Ectodermal cell (in vitro differentiated cells): ENCODE results near the gene BMP10. TPM values are rescaled to one million over a fixed set of nuclear protein-coding genes. Genes with fewer than 3 reads are reported as not detected.

ENCODE experiments used
- H3K27ac ChIP-seq: 2 replicates; pipeline ENCODE4 v1.7.0; 2013; ENCODE audit warnings: mild to moderate bottlenecking, low read depth, low read length; ENCODE audit not compliant: insufficient read depth, poor library complexity, severe bottlenecking
- H3K27me3 ChIP-seq: 2 replicates; pipeline ENCODE4 v1.7.0; 2013; ENCODE audit warnings: mild to moderate bottlenecking, low read length; ENCODE audit not compliant: insufficient read depth, control insufficient read depth, poor library complexity, severe bottlenecking
- H3K36me3 ChIP-seq: one replicate; pipeline ENCODE4 v1.7.0; 2013; ENCODE audit warnings: low read length; ENCODE audit not compliant: control insufficient read depth, insufficient read depth
- H3K4me1 ChIP-seq: one replicate; pipeline ENCODE4 v1.7.0; 2013; ENCODE audit warnings: low read length; ENCODE audit not compliant: control insufficient read depth, insufficient read depth
- H3K4me3 ChIP-seq: 2 replicates; pipeline ENCODE4 v1.7.0; 2013; ENCODE audit warnings: low read depth, low read length, control low read depth; ENCODE audit not compliant: insufficient read depth
- H3K9me3 ChIP-seq: 2 replicates; pipeline ENCODE4 v1.7.0; 2013; ENCODE audit warnings: mild to moderate bottlenecking, low read length, moderate library complexity; ENCODE audit not compliant: control insufficient read depth
- WGBS, 2 experiments: methylation state at CpG; one replicate each; pipeline ENCODE4 v1.1.7; 2013; ENCODE audit warnings: missing lambda C conversion rate in 2 of 2; 5-methylcytosine and 5-hydroxymethylcytosine counted together
- polyA plus RNA-seq, 4 experiments: library from polyadenylated mRNA; stranded (reverse); fragments of 50-300 nt; gene quantifications; one replicate each; pipeline ENCODE4 v1.2.3, GENCODE V29; 2013

Gene BMP10
- not detected for polyA plus RNA-seq (2013, experiment 1 of 4)
- polyA plus RNA-seq (2013, experiment 2 of 4) = not detected
- 0.21 TPM for polyA plus RNA-seq (2013, experiment 3 of 4)
- not detected for polyA plus RNA-seq (2013, experiment 4 of 4)

- H3K4me1 ChIP-seq = no peaks in the 10 kb centered on the region
- H3K36me3 ChIP-seq = no peaks in the 10 kb centered on the region
- H3K9me3 ChIP-seq = no peaks in the 10 kb centered on the region
- H3K27ac ChIP-seq = no peak within 1 kb of the TSS
- H3K27me3 ChIP-seq = no peaks in the 10 kb centered on the region
- 88 to 93% methylated on average over 6 of the region's 6 CpGs for WGBS, 2 experiments
- H3K4me3 ChIP-seq = no peak within 1 kb of the TSS
Measured at GRCh38 chr2:68871159-68871764, at the start of gene BMP10. Gene BMP10 (minus strand): TSS chr2:68871397. CDS start chr2:68871358, 39 bp downstream.

- Histone ChIP-seq H3K27ac (no peak overlapping the region), H3K4me1 (no peaks in the 10 kb centered on the region), H3K27me3 (no peaks in the 10 kb centered on the region), H3K4me3 (no peak overlapping the region), H3K9me3 (no peaks in the 10 kb centered on the region), H3K36me3 (no peaks in the 10 kb centered on the region)
- WGBS, 2 experiments = 92 to 98% methylated on average over 6 of the region's 6 CpGs
Measured at GRCh38 chr2:68920481-68921170, 49.4 kb upstream of the BMP10 start.

- no peaks in the 10 kb centered on the region for H3K4me1 ChIP-seq
- no peak overlapping the region for H3K27ac ChIP-seq
- H3K4me3 ChIP-seq = no peak overlapping the region
- no peaks in the 10 kb centered on the region for H3K36me3 ChIP-seq
- no peaks in the 10 kb centered on the region for H3K27me3 ChIP-seq
- H3K9me3 ChIP-seq = no peaks in the 10 kb centered on the region
- 90 to 95% methylated on average over 7 of the region's 7 CpGs for whole genome bisulfite sequencing, 2 experiments
Measured at GRCh38 chr2:68918497-68918896, 47.3 kb upstream of the BMP10 start.

- no peaks in the 10 kb centered on the region for H3K4me1 ChIP-seq
- no peaks in the 10 kb centered on the region for H3K36me3 ChIP-seq
- WGBS, 2 experiments = 86 to 88% methylated on average over 1 to 3 of the region's 3 CpGs
- no peak overlapping the region for H3K27ac ChIP-seq
- H3K27me3 ChIP-seq = no peaks in the 10 kb centered on the region
- H3K4me3 ChIP-seq = no peak overlapping the region
- no peaks in the 10 kb centered on the region for H3K9me3 ChIP-seq
Measured at GRCh38 chr2:68917034-68917718, 46.0 kb upstream of the BMP10 start.

- no peak overlapping the region for H3K4me3 ChIP-seq
- no peaks in the 10 kb centered on the region for H3K27me3 ChIP-seq
- H3K9me3 ChIP-seq = no peaks in the 10 kb centered on the region
- H3K4me1 ChIP-seq = no peaks in the 10 kb centered on the region
- 84 to 86% methylated on average over 1 of the region's 1 CpG for WGBS, 2 experiments
- no peak overlapping the region for H3K27ac ChIP-seq
- H3K36me3 ChIP-seq = no peaks in the 10 kb centered on the region
Measured at GRCh38 chr2:68916226-68916625, 45.0 kb upstream of the BMP10 start.

- no peaks in the 10 kb centered on the region for H3K9me3 ChIP-seq
- no peaks in the 10 kb centered on the region for H3K4me1 ChIP-seq
- no peaks in the 10 kb centered on the region for H3K36me3 ChIP-seq
- H3K4me3 ChIP-seq = no peak overlapping the region
- H3K27ac ChIP-seq = no peak overlapping the region
- 86 to 90% methylated on average over 4 of the region's 4 CpGs for WGBS, 2 experiments
- H3K27me3 ChIP-seq = no peaks in the 10 kb centered on the region
Measured at GRCh38 chr2:68915393-68915792, 44.2 kb upstream of the BMP10 start.

- no peak overlapping the region for H3K27ac ChIP-seq
- 76 to 92% methylated on average over 3 of the region's 3 CpGs for WGBS, 2 experiments
- H3K4me3 ChIP-seq = no peak overlapping the region
- H3K36me3 ChIP-seq = no peaks in the 10 kb centered on the region
- no peaks in the 10 kb centered on the region for H3K9me3 ChIP-seq
- H3K4me1 ChIP-seq = no peaks in the 10 kb centered on the region
- H3K27me3 ChIP-seq = no peaks in the 10 kb centered on the region
Measured at GRCh38 chr2:68913359-68913758, 42.2 kb upstream of the BMP10 start.

GRCh38 chr2:68912732-68913131 is 41.5 kb upstream of the BMP10 start:
- Histone ChIP-seq H3K4me1 (no peaks in the 10 kb centered on the region), H3K27me3 (no peaks in the 10 kb centered on the region), H3K36me3 (no peaks in the 10 kb centered on the region), H3K4me3 (no peak overlapping the region), H3K27ac (no peak overlapping the region), H3K9me3 (no peaks in the 10 kb centered on the region)
- 72 to 77% methylated on average over 2 of the region's 2 CpGs for WGBS, 2 experiments

GRCh38 chr2:68912111-68912510 is 40.9 kb upstream of the BMP10 start:
- no peak overlapping the region for H3K4me3 ChIP-seq
- H3K27ac ChIP-seq = no peak overlapping the region
- 97 to 99% methylated on average over 3 of the region's 3 CpGs for WGBS, 2 experiments
- H3K27me3 ChIP-seq = no peaks in the 10 kb centered on the region
- H3K4me1 ChIP-seq = no peaks in the 10 kb centered on the region
- no peaks in the 10 kb centered on the region for H3K36me3 ChIP-seq
- H3K9me3 ChIP-seq = no peaks in the 10 kb centered on the region

GRCh38 chr2:68911709-68912108 is 40.5 kb upstream of the BMP10 start:
- Histone ChIP-seq H3K9me3 (no peaks in the 10 kb centered on the region), H3K27ac (no peak overlapping the region), H3K4me1 (no peaks in the 10 kb centered on the region), H3K27me3 (no peaks in the 10 kb centered on the region), H3K36me3 (no peaks in the 10 kb centered on the region), H3K4me3 (no peak overlapping the region)
- WGBS, 2 experiments = 88 to 92% methylated on average over 1 of the region's 1 CpG
